ENCODE results near the gene ACTN1. TPM values are rescaled to one million over a fixed set of nuclear protein-coding genes. Genes with fewer than 3 reads are reported as not detected.

The ACTN1 gene
- total RNA-seq, 1 donor from 2014 or later = 479 TPM

DNA sequence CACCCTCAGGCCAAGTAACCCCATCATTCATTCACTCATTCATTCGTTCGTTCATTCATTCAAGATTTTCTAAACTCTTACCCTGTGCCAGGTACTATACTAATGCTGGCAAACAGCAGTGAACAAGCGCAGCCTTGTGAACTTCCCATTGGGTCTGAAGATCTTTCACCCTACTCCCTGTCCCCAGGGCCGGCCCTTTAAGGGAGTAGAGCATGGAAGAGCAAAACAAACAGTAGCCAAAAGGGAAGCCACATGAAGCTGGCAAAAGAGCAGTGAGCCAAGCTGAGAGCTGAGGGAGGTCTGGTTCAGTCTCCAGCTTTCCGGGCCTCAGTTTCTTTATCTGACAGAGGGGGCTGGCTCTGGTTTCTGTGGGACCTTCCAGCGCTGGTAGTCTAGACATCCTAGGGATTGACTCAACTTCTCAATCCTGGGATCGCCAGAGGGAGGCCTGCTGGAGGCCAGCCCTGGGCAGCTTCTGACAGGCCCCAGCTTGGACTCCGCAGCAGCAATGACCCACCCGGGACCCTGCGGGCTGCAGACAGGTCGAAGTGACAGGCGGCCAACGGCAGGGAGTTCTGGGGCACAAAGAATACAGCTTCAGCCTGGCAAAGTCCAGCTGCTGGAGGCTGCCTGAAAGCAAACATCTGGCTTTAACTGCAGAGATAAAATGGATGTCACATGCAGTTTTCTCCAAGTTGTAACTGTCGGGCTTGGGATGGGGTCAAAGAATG, 27.1 kb downstream of the ACTN1 start:
- DNase-seq (ENCODE audit: low read depth) = no peak
- TF ChIP-seq CTCF (conservative IDR thresholded peaks at IDR 0.05; ENCODE audit: low read depth, low read length) = no peak
- no peak overlapping the region for H3K4me3 ChIP-seq (ENCODE audit: low read depth, low read length)

DNA sequence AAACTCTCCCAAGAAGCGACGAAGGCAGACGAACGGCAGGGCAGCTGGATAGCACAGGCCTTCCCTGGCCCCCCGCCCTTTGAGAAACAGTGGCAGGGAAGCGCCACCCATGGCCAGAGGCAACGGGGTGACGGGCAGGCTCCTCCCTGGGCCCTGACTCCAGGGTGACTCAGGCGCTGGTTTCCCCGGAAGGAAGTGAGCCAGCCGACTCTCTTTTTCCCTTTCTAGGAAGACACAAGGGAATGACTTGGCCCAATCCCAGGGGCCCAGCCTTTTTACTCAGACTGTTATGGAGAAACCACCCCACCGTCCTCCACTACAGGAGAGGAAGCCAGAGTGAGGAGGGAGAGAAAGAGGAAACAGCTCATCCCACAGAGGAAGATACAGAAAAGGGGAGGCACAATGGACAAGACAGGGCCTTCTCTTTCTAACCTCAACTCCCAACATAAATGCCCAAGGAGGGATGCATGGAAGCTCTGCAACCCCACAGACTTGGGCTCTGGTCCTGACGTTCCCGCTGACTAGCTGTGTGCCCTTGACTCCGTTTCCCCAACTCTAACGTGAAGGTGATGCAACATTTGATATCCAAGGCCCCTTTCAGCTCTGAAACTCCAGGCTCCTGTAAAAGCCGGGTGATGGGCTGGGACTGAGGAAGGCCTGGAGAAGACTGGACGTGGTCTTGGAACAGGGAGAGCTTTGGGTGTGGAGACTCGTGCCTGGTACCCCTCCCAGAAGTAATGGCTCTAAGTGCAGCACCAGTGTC, 27.9 kb downstream of the ACTN1 start:
- TF ChIP-seq CTCF (conservative IDR thresholded peaks at IDR 0.05; ENCODE audit: low read depth, low read length) = no peak
- H3K4me3 ChIP-seq (ENCODE audit: low read depth, low read length) = no peak overlapping the region
- peak; percentile 76 for DNase-seq (ENCODE audit: low read depth)

DNA sequence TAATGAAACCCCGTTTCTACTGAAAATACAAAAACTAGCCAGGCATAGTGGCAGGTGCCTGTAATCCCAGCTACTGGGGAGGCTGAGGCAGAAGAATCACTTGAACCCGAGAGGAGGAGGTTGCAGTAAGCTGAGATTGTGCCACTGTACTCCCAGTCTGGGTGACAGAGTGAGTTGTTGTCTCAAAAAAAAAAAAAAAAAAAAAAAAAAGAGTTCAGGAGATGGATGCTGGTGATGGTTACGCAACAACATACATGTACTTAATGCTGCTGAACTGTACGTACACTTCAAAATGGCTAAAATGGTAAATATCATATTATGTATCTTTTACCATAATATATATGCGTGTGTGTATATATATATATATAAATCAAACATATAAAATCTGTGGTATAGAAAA, 29.0 kb downstream of the ACTN1 start:
- no peak for TF ChIP-seq CTCF (conservative IDR thresholded peaks at IDR 0.05; ENCODE audit: low read depth, low read length)
- H3K4me3 ChIP-seq (ENCODE audit: low read depth, low read length) = no peak overlapping the region
- no peak for DNase-seq (ENCODE audit: low read depth)

DNA sequence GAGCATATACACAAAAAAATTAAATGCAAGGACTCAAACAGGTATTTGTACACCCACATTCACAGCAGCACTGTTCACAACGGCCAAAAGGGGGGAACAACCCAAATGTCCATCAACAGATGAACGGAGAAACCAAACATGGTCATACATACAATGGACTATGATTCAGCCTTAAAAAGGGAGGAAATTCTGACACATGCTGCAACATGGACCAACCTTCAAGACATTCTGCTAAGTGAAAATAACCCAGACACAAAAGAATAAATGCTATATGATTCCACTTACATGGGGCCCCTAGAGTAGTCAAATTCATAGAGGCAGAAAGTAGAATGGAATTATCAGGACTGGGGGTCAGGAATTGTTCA, 29.5 kb downstream of the ACTN1 start:
- no peak for DNase-seq (ENCODE audit: low read depth)
- H3K4me3 ChIP-seq (ENCODE audit: low read depth, low read length) = no peak overlapping the region
- no peak for TF ChIP-seq CTCF (conservative IDR thresholded peaks at IDR 0.05; ENCODE audit: low read depth, low read length)

DNA sequence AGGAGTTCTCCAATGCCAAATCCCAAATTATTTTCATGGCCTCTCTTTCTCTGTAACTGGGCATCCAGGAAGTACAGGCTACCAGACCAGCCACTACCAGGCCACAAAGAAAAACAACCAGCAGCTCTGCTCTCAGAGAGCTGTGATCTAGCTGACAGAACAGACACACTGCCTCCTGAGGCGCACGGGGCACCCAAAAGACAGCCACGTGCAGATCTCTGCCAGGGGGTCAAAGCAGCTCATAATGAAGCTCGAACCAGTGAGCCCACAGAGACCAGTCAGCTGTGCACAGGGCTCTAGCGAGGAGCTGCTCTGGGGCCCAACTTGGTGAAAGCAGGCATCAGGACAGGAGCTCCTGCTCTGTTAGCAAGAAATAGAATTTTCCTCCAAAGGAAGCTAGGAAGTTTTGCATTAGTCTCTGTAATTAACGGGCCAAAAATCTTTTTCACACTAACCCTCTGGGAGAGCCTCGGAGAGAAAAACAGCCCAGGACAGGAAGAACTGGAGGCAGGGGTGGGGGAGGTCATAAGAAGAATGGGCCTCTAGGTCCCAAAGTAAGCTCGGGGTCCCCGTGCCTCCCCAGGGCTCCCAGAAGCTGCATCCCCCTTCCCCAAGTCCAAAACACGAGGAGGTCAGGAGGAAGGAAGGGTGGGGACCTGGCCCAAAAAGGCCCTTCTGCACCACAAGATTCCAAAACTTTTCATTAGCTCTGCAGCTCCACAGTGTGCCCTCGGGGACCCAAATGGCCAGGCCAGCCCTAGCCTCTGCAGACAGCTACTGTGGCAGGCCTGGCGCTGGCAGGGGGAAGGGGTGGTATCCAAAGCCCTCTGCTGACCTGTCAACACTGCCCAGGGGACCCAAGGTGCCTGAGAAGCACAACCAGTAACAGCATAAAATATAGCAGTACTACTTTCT, 30.2 kb downstream of the ACTN1 start:
- no peak for TF ChIP-seq CTCF (conservative IDR thresholded peaks at IDR 0.05; ENCODE audit: low read depth, low read length)

GRCh38 chr14:68947802-68948201, 31.3 kb downstream of the ACTN1 start:
- H3K4me3 ChIP-seq (ENCODE audit: low read depth, low read length) = no peak overlapping the region
- no peak for DNase-seq (ENCODE audit: low read depth)
- no peak for TF ChIP-seq CTCF (conservative IDR thresholded peaks at IDR 0.05; ENCODE audit: low read depth, low read length)

More for the DNA sequence above, 30.2 kb downstream of the ACTN1 start:
- no peak overlapping the region for H3K4me3 ChIP-seq (ENCODE audit: low read depth, low read length)
- DNase-seq (ENCODE audit: low read depth) = no peak

Data from epithelial cell of proximal tubule (primary cell).